GM06990 (cell line): ENCODE results near the gene HDAC1.
"Not testable (repeated sequence)": the region's sequence is repeated elsewhere in the genome, so short reads cannot be mapped to it uniquely, and the experiment has no call there.

Experiments
- DNase-seq: peaks from one replicate; pipeline ENCODE4 v3.0.0-alpha.2; 2011; ENCODE audit not compliant: insufficient read length; ENCODE audit errors: extremely low read depth
- H3K27me3 ChIP-seq: replicated peaks from 2 replicates; pipeline ENCODE4 v1.6.0; 2011; ENCODE audit warnings: low read length; ENCODE audit not compliant: control insufficient read depth, insufficient read depth
- H3K36me3 ChIP-seq: 2 replicates; pipeline ENCODE4 v1.5.1; 2011; ENCODE audit warnings: low read length; ENCODE audit not compliant: control insufficient read depth, insufficient read depth
- H3K4me3 ChIP-seq: replicated peaks from 2 replicates; pipeline ENCODE4 v1.5.1; 2011; ENCODE audit warnings: low read depth, mild to moderate bottlenecking, control low read depth, low read length
- CTCF ChIP-seq: IDR thresholded peaks from 2 replicates; pipeline ENCODE4 v1.5.1; 2011; ENCODE audit warnings: low read length, control low read depth, mild to moderate bottlenecking, inconsistent platforms; ENCODE audit not compliant: insufficient read depth, poor library complexity, severe bottlenecking

Gene HDAC1

GRCh38 chr1:32286763-32287162 is 5.1 kb upstream of the HDAC1 start:
- Histone ChIP-seq H3K27me3 (no peaks in the 10 kb centered on the region), H3K4me3 (no peak overlapping the region), H3K36me3 (peaks cover 9% of the 10 kb centered on the region)
- no peak for TF ChIP-seq CTCF
- no peak for DNase-seq

- no peak for TF ChIP-seq CTCF
Measured at GRCh38 chr1:32289256-32289655, 2.6 kb upstream of the HDAC1 start.

GRCh38 chr1:32291145-32291707 is 657 bp upstream of the HDAC1 start:
- Histone ChIP-seq H3K4me3 (peak overlapping the region; percentile 59), H3K27me3 (no peaks in the 10 kb centered on the region), H3K36me3 (0 out of 2 replicates have a peak, but pooled peaks cover 2% of the 10 kb centered on the region)
- no peak for TF ChIP-seq CTCF
- no peak for DNase-seq

More at GRCh38 chr1:32289256-32289655, 2.6 kb upstream of the HDAC1 start:
- H3K27me3 ChIP-seq: no peaks in the 10 kb centered on the region
- DNase-seq: no peak
- H3K4me3 ChIP-seq: no peak overlapping the region
- H3K36me3 ChIP-seq: peaks cover 6% of the 10 kb centered on the region

GRCh38 chr1:32298211-32298610 is 6.3 kb downstream of the HDAC1 start:
- H3K4me3 ChIP-seq, H3K27me3 ChIP-seq, DNase-seq: not testable (repeated sequence)
- H3K36me3 ChIP-seq: peaks cover 10% of the 10 kb centered on the region

- Histone ChIP-seq H3K4me3 (no peak overlapping the region), H3K36me3 (peaks cover 16% of the 10 kb centered on the region), H3K27me3 (no peaks in the 10 kb centered on the region)
- DNase-seq: no peak
- TF ChIP-seq CTCF: no peak
Measured at GRCh38 chr1:32299327-32299726, 7.4 kb downstream of the HDAC1 start.

- DNase-seq: no peak
- no peak for TF ChIP-seq CTCF
- no peaks in the 10 kb centered on the region for H3K27me3 ChIP-seq
- H3K4me3 ChIP-seq: no peak overlapping the region
- H3K36me3 ChIP-seq: peaks cover 21% of the 10 kb centered on the region
Measured at GRCh38 chr1:32303358-32303757, 11.5 kb downstream of the HDAC1 start.
